Activated naive CD4-positive, alpha-beta T cell (primary cell): Measurements from ENCODE around the gene ADGRE2.

ENCODE experiments used
- DNase-seq, 4 experiments: peaks; one replicate each; lab custom pipeline; 2025; lab: John Stamatoyannopoulos, UW

Gene ADGRE2

GRCh38 chr19:14733574-14733973 is 44.8 kb downstream of the ADGRE2 start:
- DNase-seq, result no peak

GRCh38 chr19:14732510-14732909 is 45.9 kb downstream of the ADGRE2 start:
- no peak for DNase-seq

GRCh38 chr19:14731200-14731599 is 47.2 kb downstream of the ADGRE2 start:
- no peak for DNase-seq

GRCh38 chr19:14728595-14728994 is 49.8 kb downstream of the ADGRE2 start:
- DNase-seq, result no peak

- no peak for DNase-seq
Measured at GRCh38 chr19:14722127-14722526, 56.2 kb downstream of the ADGRE2 start.

- no peak for DNase-seq
Measured at GRCh38 chr19:14719162-14719561, 59.2 kb downstream of the ADGRE2 start.

- no peak for DNase-seq
Measured at GRCh38 chr19:14718522-14719116, 59.7 kb downstream of the ADGRE2 start.

- no peak for DNase-seq
Measured at GRCh38 chr19:14715841-14716240, 62.5 kb downstream of the ADGRE2 start.

GRCh38 chr19:14704450-14704849 is 73.9 kb downstream of the ADGRE2 start:
- no peak for DNase-seq

- no peak for DNase-seq
Measured at GRCh38 chr19:14703833-14704232, 74.5 kb downstream of the ADGRE2 start.

GRCh38 chr19:14700711-14701375 is 77.5 kb downstream of the ADGRE2 start:
- no peak for DNase-seq

- DNase-seq, result no peak
Measured at GRCh38 chr19:14699641-14700040, 78.7 kb downstream of the ADGRE2 start.

GRCh38 chr19:14695471-14695870 is 82.9 kb downstream of the ADGRE2 start:
- no peak for DNase-seq

- DNase-seq, result no peak
Measured at GRCh38 chr19:14694641-14695266, 83.6 kb downstream of the ADGRE2 start.

- peak; percentile 97 to 99 (median 98) for DNase-seq
Measured at GRCh38 chr19:14689598-14690503, 88.5 kb downstream of the ADGRE2 start, which contains the start of gene ZNF333. ZNF333 (plus strand) TSS chr19:14690048; CDS start chr19:14693492, 3,444 bp downstream.

- DNase-seq, result no peak
Measured at GRCh38 chr19:14686411-14686810, 91.9 kb downstream of the ADGRE2 start.

- no peak for DNase-seq
Measured at GRCh38 chr19:14683439-14683838, 94.9 kb downstream of the ADGRE2 start.
